Liver (tissue), 9 donors: ENCODE results near the gene CST8. TPM values are rescaled to one million over a fixed set of nuclear protein-coding genes. Genes with fewer than 3 reads are reported as not detected.

Experiments
- DNase-seq: peaks from one replicate; pipeline ENCODE4 v3.0.0-alpha.2; 2017; ENCODE audit warnings: low spot score
- H3K27ac ChIP-seq, 2 donors: one replicate each; pipeline ENCODE4 v1.7.0; 2013; ENCODE audit warnings: inconsistent platforms in 2 of 2, low read length in 2 of 2, control low read depth in 1 of 2, low read depth in 1 of 2, mild to moderate bottlenecking in 1 of 2
- H3K27me3 ChIP-seq, 4 donors: one replicate each; pipeline versions ENCODE4 v1.6.1 to v1.7.0; 2013; ENCODE audit warnings: low read length in 3 of 4, inconsistent platforms in 1 of 4, mild to moderate bottlenecking in 1 of 4, moderate library complexity in 1 of 4; ENCODE audit not compliant: control insufficient read depth in 4 of 4, insufficient read depth in 4 of 4
- H3K36me3 ChIP-seq, 4 donors: one replicate each; pipeline versions ENCODE4 v1.6.1 to v1.7.0; 2013; ENCODE audit warnings: low read length in 3 of 4, mild to moderate bottlenecking in 3 of 4, low read depth in 1 of 4, moderate library complexity in 1 of 4; ENCODE audit not compliant: control insufficient read depth in 4 of 4, insufficient read depth in 3 of 4
- H3K4me1 ChIP-seq, 4 donors: one replicate each; pipeline versions ENCODE4 v1.6.1 to v1.7.0; 2013; ENCODE audit warnings: low read length in 3 of 4, mild to moderate bottlenecking in 3 of 4, moderate library complexity in 1 of 4; ENCODE audit not compliant: control insufficient read depth in 4 of 4, insufficient read depth in 4 of 4
- H3K4me3 ChIP-seq, 3 donors: one replicate each; pipeline versions ENCODE4 v1.6.1 to v1.7.0; 2013; ENCODE audit warnings: low read length in 3 of 3, control low read depth in 1 of 3, low read depth in 1 of 3, mild to moderate bottlenecking in 1 of 3
- H3K9ac ChIP-seq, 2 donors: one replicate each; pipeline ENCODE4 v1.7.0; 2013; ENCODE audit warnings: low read length in 2 of 2, mild to moderate bottlenecking in 2 of 2, moderate library complexity in 2 of 2, control low read depth in 1 of 2, low read depth in 1 of 2
- H3K9me3 ChIP-seq, 4 donors: one replicate each; pipeline versions ENCODE4 v1.6.1 to v1.7.0; 2013; ENCODE audit warnings: low read length in 3 of 4; ENCODE audit not compliant: control insufficient read depth in 4 of 4
- EGR1 ChIP-seq, 2 donors: IDR thresholded peaks; 2 replicates each; pipeline ENCODE4 v1.6.1; 2016 to 2018; ENCODE audit warnings: antibody characterized with exemption in 2 of 2, low read depth in 2 of 2
- FOXA1 ChIP-seq: IDR thresholded peaks from 2 replicates; pipeline ENCODE4 v1.6.1; 2016; ENCODE audit warnings: antibody characterized with exemption
- FOXA2 ChIP-seq: IDR thresholded peaks from 2 replicates; pipeline ENCODE4 v1.6.1; 2016; ENCODE audit warnings: antibody characterized with exemption
- HNF4A ChIP-seq, 2 donors: conservative IDR thresholded peaks; 2 replicates each; pipeline ENCODE4 v1.6.1; 2016; ENCODE audit warnings: antibody characterized with exemption in 2 of 2, mild to moderate bottlenecking in 2 of 2
- HNF4G ChIP-seq: IDR thresholded peaks from 2 replicates; pipeline ENCODE4 v1.6.1; 2016; ENCODE audit warnings: antibody characterized with exemption
- JUND ChIP-seq, 2 donors: IDR thresholded peaks; 2 replicates each; pipeline ENCODE4 v1.6.1; 2016; ENCODE audit warnings: antibody characterized with exemption in 2 of 2
- RAD21 ChIP-seq, 2 donors: IDR thresholded peaks; 2 replicates each; pipeline ENCODE4 v1.6.1; 2016; ENCODE audit warnings: antibody characterized with exemption in 2 of 2, mild to moderate bottlenecking in 2 of 2
- RXRA ChIP-seq, 2 donors: IDR thresholded peaks; 2 replicates each; pipeline ENCODE4 v1.6.1; 2017 to 2018; ENCODE audit warnings: antibody characterized with exemption in 2 of 2, mild to moderate bottlenecking in 1 of 2
- SP1 ChIP-seq: IDR thresholded peaks from 2 replicates; pipeline ENCODE4 v1.6.1; 2018; ENCODE audit warnings: antibody characterized with exemption, mild to moderate bottlenecking
- TAF1 ChIP-seq: conservative IDR thresholded peaks from 2 replicates; pipeline ENCODE4 v1.6.1; 2016; ENCODE audit warnings: antibody characterized with exemption, mild to moderate bottlenecking
- YY1 ChIP-seq: IDR thresholded peaks from 2 replicates; pipeline ENCODE4 v1.6.1; 2016; ENCODE audit warnings: antibody characterized with exemption, mild to moderate bottlenecking
- WGBS: extraction: QIAGEN DNeasy Blood & Tissue Kit; methylation state at CpG from one replicate; pipeline ENCODE4 v1.1.7; 2013; 5-methylcytosine and 5-hydroxymethylcytosine counted together
- polyA plus RNA-seq, 2 donors: library from polyadenylated mRNA; stranded (reverse) in 1 of 2; unstranded in 1 of 2; fragments of 200-250 nt in 1 of 2; fragments of >200 nt in 1 of 2; fragmentation: Nextera tagmentation in 1 of 2; extraction: Ambion mirVana in 1 of 2; gene quantifications; one replicate each; pipeline versions ENCODE4 v1.2.1 to v1.2.3, GENCODE V29; 2013 to 2015
- total RNA-seq, 2 donors: library from RNA; depleted of rRNA; stranded (reverse); fragments of >200 nt; gene quantifications; one replicate each; pipeline ENCODE4 v1.2.3, GENCODE V29; 2014
- TF ChIP-seq, protein P1 (sequence below): fragments of 150-350 bp; IDR thresholded peaks from 2 replicates; pipeline ENCODE4 v1.5.1; 2017; ENCODE audit warnings: improper control_type of control experiment, low read depth, low read length; ENCODE audit not compliant: missing input control
- TF ChIP-seq, protein P2 (sequence below): IDR thresholded peaks from 2 replicates; pipeline ENCODE4 v1.6.1; 2016; ENCODE audit warnings: antibody characterized with exemption
- TF ChIP-seq, protein P3 (sequence below): IDR thresholded peaks from 2 replicates; pipeline ENCODE4 v1.6.1; 2016; ENCODE audit warnings: antibody characterized with exemption
- TF ChIP-seq, protein P4 (sequence below): IDR thresholded peaks from 2 replicates; pipeline ENCODE4 v1.6.1; 2016; ENCODE audit warnings: antibody characterized with exemption
- donor health status: healthy.
- donor health status: healthy.
- donor health status: healthy.
- donor health status: healthy.
- donor health status: healthy.

The CST8 gene
- total and polyA plus RNA-seq, 4 donors: not detected

DNA sequence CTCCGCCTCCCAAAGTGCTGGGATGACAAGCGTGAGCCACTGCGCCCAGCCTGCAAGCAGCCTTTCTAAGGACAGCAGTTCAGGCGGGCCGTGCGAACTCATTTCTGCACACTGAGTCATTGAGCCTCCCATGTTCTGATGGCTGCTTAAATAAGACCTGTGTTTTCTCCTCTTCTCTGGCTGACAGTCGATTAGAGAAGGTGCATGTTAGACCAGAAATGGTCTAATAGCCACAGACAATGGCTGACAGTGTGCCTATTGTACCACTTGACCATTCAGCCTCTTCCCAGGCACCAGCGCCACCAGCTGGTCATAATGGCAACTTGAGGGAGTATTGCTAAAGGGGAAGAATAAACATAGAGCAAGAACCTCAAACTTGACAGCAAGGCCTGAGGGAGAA lies 44.4 kb upstream of the CST8 start:
- no peak overlapping the region for H3K27ac ChIP-seq
- no peaks in the 10 kb centered on the region for H3K9me3 ChIP-seq
- no peak overlapping the region for H3K4me3 ChIP-seq
- H3K9ac ChIP-seq: no peak overlapping the region
- no peaks in the 10 kb centered on the region for H3K27me3 ChIP-seq
- WGBS: 76% methylated on average over 8 of the region's 8 CpGs
- DNase-seq: no peak
- TF ChIP-seq, protein P1, sequence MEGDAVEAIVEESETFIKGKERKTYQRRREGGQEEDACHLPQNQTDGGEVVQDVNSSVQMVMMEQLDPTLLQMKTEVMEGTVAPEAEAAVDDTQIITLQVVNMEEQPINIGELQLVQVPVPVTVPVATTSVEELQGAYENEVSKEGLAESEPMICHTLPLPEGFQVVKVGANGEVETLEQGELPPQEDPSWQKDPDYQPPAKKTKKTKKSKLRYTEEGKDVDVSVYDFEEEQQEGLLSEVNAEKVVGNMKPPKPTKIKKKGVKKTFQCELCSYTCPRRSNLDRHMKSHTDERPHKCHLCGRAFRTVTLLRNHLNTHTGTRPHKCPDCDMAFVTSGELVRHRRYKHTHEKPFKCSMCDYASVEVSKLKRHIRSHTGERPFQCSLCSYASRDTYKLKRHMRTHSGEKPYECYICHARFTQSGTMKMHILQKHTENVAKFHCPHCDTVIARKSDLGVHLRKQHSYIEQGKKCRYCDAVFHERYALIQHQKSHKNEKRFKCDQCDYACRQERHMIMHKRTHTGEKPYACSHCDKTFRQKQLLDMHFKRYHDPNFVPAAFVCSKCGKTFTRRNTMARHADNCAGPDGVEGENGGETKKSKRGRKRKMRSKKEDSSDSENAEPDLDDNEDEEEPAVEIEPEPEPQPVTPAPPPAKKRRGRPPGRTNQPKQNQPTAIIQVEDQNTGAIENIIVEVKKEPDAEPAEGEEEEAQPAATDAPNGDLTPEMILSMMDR: peak; percentile 52
- TF ChIP-seq SP1 (no peak), RAD21 (IDR thresholded peaks at IDR 0.05) (peak; percentile 76 to 83)
- TF ChIP-seq, protein P2, sequence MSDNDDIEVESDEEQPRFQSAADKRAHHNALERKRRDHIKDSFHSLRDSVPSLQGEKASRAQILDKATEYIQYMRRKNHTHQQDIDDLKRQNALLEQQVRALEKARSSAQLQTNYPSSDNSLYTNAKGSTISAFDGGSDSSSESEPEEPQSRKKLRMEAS: no peak
- no peaks in the 10 kb centered on the region for H3K36me3 ChIP-seq
- no peaks in the 10 kb centered on the region for H3K4me1 ChIP-seq

DNA sequence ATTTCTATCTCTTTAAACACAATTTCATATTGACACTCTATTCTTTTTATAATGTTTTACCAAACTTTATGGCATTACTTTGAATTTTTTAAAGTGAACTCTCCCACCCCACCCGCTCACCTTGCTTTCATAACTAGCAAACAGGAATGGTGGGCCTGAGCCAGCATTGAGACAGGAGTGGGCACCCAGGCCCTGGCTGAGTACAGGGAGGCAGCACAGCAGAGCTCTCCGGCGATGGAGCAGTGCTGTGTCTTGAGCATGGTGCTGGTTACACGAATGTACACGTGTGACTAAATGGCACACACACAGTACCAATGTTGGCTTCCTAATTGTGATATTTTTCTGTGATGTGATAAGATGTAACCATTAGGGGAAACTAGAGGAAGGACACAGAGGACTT lies 42.8 kb upstream of the CST8 start:
- DNase-seq: no peak
- no peak overlapping the region for H3K9ac ChIP-seq
- no peaks in the 10 kb centered on the region for H3K27me3 ChIP-seq
- H3K36me3 ChIP-seq: no peaks in the 10 kb centered on the region
- no peaks in the 10 kb centered on the region for H3K4me1 ChIP-seq
- H3K27ac ChIP-seq: no peak overlapping the region
- TF ChIP-seq EGR1 (IDR thresholded peaks at IDR 0.05; ENCODE audit: low read depth in 2 of 2) (no peak), TAF1 (no peak), YY1 (no peak), RXRA (IDR thresholded peaks at IDR 0.05) (no peak), SP1 (no peak), FOXA1 (no peak), HNF4A (conservative IDR thresholded peaks at IDR 0.05) (no peak), FOXA2 (no peak), HNF4G (no peak), JUND (IDR thresholded peaks at IDR 0.05) (no peak)
- TF ChIP-seq, protein P3, sequence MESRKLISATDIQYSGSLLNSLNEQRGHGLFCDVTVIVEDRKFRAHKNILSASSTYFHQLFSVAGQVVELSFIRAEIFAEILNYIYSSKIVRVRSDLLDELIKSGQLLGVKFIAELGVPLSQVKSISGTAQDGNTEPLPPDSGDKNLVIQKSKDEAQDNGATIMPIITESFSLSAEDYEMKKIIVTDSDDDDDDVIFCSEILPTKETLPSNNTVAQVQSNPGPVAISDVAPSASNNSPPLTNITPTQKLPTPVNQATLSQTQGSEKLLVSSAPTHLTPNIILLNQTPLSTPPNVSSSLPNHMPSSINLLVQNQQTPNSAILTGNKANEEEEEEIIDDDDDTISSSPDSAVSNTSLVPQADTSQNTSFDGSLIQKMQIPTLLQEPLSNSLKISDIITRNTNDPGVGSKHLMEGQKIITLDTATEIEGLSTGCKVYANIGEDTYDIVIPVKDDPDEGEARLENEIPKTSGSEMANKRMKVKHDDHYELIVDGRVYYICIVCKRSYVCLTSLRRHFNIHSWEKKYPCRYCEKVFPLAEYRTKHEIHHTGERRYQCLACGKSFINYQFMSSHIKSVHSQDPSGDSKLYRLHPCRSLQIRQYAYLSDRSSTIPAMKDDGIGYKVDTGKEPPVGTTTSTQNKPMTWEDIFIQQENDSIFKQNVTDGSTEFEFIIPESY: no peak
- TF ChIP-seq, protein P2: no peak
- TF ChIP-seq, protein P4, sequence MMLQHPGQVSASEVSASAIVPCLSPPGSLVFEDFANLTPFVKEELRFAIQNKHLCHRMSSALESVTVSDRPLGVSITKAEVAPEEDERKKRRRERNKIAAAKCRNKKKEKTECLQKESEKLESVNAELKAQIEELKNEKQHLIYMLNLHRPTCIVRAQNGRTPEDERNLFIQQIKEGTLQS: no peak
- TF ChIP-seq, protein P1: no peak
- H3K9me3 ChIP-seq: no peaks in the 10 kb centered on the region
- 91% methylated on average over 5 of the region's 5 CpGs for WGBS
- no peak overlapping the region for H3K4me3 ChIP-seq
